Astrocyte (in vitro differentiated cells and primary cell): ENCODE measurements around the gene SERPINE1. TPM values are rescaled to one million over a fixed set of nuclear protein-coding genes. Genes with fewer than 3 reads are reported as not detected.

Experiments used
- DNase-seq: peaks from one replicate; pipeline ENCODE4 v3.0.0-alpha.2; 2010; ENCODE audit warnings: low read depth
- FAIRE-seq: peaks from 2 replicates; lab custom pipeline; 2011; peaks lifted over from hg19 to GRCh38; lab: Jason Lieb, UNC
- H2AFZ ChIP-seq: 2 replicates; pipeline ENCODE4 v1.6.0; 2012; ENCODE audit warnings: low read depth, low read length, inconsistent platforms
- H3K27ac ChIP-seq: 2 replicates; pipeline ENCODE4 v1.5.1; 2011; ENCODE audit warnings: low read depth, low read length, inconsistent platforms
- H3K27me3 ChIP-seq: 2 replicates; pipeline ENCODE4 v1.6.0; 2011; ENCODE audit warnings: low read length, inconsistent platforms; ENCODE audit not compliant: insufficient read depth
- H3K36me3 ChIP-seq: 2 replicates; pipeline ENCODE4 v1.5.1; 2011; ENCODE audit warnings: low read length, inconsistent platforms; ENCODE audit not compliant: insufficient read depth
- H3K4me1 ChIP-seq: 2 replicates; pipeline ENCODE4 v1.5.1; 2011; ENCODE audit warnings: low read length, inconsistent platforms; ENCODE audit not compliant: insufficient read depth
- H3K4me2 ChIP-seq: 2 replicates; pipeline ENCODE4 v1.6.0; 2012; ENCODE audit warnings: low read length, inconsistent platforms
- H3K4me3 ChIP-seq: 2 replicates; pipeline ENCODE4 v1.5.1; 2011; ENCODE audit warnings: low read depth, mild to moderate bottlenecking, low read length, inconsistent platforms; ENCODE audit not compliant: insufficient read depth
- H3K79me2 ChIP-seq: 2 replicates; pipeline ENCODE4 v1.6.0; 2012; ENCODE audit warnings: mild to moderate bottlenecking, low read length, inconsistent platforms; ENCODE audit not compliant: insufficient read depth
- H3K9ac ChIP-seq: 2 replicates; pipeline ENCODE4 v1.6.0; 2012; ENCODE audit warnings: mild to moderate bottlenecking, low read length, inconsistent platforms
- H3K9me3 ChIP-seq: 2 replicates; pipeline ENCODE4 v1.5.1; 2012; ENCODE audit warnings: low read depth, mild to moderate bottlenecking, low read length, inconsistent platforms; ENCODE audit not compliant: insufficient read depth
- H4K20me1 ChIP-seq: 2 replicates; pipeline ENCODE4 v1.6.0; 2012; ENCODE audit warnings: low read length, inconsistent platforms; ENCODE audit not compliant: insufficient read depth
- H3K27ac Mint-ChIP-seq: one replicate; pipeline ENCODE4 v1.8.0; 2021; ENCODE audit warnings: mild to moderate bottlenecking, mixed read lengths; ENCODE audit not compliant: unreplicated experiment
- H3K27me3 Mint-ChIP-seq: one replicate; pipeline ENCODE4 v1.8.0; 2021; ENCODE audit warnings: low read depth, mixed read lengths; ENCODE audit not compliant: unreplicated experiment
- H3K36me3 Mint-ChIP-seq: one replicate; pipeline ENCODE4 v1.8.0; 2021; ENCODE audit warnings: low read depth, mixed read lengths; ENCODE audit not compliant: unreplicated experiment
- H3K4me1 Mint-ChIP-seq: one replicate; pipeline ENCODE4 v1.8.0; 2021; ENCODE audit warnings: low read depth, mixed read lengths; ENCODE audit not compliant: unreplicated experiment
- H3K4me3 Mint-ChIP-seq: one replicate; pipeline ENCODE4 v1.8.0; 2021; ENCODE audit warnings: mild to moderate bottlenecking, moderate library complexity, mixed read lengths; ENCODE audit not compliant: unreplicated experiment
- H3K9me3 Mint-ChIP-seq: one replicate; pipeline ENCODE4 v1.8.0; 2021; ENCODE audit warnings: mild to moderate bottlenecking, mixed read lengths; ENCODE audit not compliant: unreplicated experiment
- EZH2 ChIP-seq: IDR thresholded peaks from 2 replicates; pipeline ENCODE4 v1.6.1; 2012; ENCODE audit warnings: mild to moderate bottlenecking, low read length, inconsistent platforms; ENCODE audit not compliant: insufficient read depth
- total RNA-seq: library from RNA; stranded (reverse); gene quantifications from 2 replicates; pipeline ENCODE4 v1.2.1, GENCODE V29; 2021
- TF ChIP-seq, protein P1 (sequence below): IDR thresholded peaks from 2 replicates; pipeline ENCODE4 v1.5.1; 2011; ENCODE audit warnings: low read depth, mild to moderate bottlenecking, inconsistent platforms, low read length, moderate library complexity; ENCODE audit not compliant: insufficient read depth

Gene SERPINE1
- total RNA-seq, 1 donor from 2014 or later = 1,496 TPM

DNA sequence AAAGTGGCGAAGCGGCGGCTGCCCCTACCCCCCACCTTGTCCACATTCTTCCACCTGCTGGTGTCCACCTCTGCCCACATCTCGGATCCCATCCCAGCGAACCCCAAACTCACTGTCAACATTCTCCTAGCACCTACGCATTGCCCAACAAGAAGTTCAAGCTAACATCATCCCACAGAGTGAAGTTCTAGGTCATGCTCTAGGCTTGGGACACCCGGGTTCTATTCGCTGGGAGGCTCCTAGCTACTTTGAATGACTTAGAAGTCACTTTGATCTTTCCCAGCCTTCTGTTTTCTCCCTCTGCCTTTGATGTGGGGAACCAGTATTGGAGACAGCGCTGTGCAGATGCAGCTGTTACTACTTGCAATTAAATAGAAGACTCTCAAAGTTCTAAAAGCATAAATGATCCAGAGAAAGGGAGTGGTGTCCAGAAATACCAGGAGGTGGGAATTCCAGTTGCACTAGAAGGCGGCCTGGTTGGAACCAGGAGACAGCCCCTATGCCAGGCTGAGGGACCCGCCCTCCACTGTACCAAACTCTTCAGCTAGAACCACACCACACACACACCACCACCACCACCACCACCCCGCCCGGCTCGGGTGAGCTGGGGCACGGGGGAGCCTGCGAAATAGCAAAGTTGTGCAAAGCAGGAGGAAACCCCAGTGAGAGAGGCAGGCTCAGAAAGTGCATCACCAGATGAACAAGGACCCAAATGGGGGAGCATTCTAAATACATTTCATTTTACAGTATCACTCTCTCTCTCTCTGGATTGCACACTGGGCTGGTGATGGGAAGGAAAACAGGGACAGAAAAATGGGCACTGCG lies 43.9 kb downstream of the SERPINE1 start:
- peaks cover 6% of the 10 kb centered on the region for H3K9me3 ChIP-seq
- peaks cover 62% of the 10 kb centered on the region for H3K27me3 ChIP-seq
- no peak for TF ChIP-seq EZH2
- TF ChIP-seq, protein P1, sequence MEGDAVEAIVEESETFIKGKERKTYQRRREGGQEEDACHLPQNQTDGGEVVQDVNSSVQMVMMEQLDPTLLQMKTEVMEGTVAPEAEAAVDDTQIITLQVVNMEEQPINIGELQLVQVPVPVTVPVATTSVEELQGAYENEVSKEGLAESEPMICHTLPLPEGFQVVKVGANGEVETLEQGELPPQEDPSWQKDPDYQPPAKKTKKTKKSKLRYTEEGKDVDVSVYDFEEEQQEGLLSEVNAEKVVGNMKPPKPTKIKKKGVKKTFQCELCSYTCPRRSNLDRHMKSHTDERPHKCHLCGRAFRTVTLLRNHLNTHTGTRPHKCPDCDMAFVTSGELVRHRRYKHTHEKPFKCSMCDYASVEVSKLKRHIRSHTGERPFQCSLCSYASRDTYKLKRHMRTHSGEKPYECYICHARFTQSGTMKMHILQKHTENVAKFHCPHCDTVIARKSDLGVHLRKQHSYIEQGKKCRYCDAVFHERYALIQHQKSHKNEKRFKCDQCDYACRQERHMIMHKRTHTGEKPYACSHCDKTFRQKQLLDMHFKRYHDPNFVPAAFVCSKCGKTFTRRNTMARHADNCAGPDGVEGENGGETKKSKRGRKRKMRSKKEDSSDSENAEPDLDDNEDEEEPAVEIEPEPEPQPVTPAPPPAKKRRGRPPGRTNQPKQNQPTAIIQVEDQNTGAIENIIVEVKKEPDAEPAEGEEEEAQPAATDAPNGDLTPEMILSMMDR = no peak
- H2AFZ ChIP-seq = no peak overlapping the region
- peak overlapping the region; percentile 57 for H3K4me3 Mint-ChIP-seq
- no peak overlapping the region for H3K4me2 ChIP-seq
- H3K4me1 Mint-ChIP-seq = peaks cover 45% of the 10 kb centered on the region
- no peaks in the 10 kb centered on the region for H3K36me3 ChIP-seq
- peaks cover 10% of the 10 kb centered on the region for H4K20me1 ChIP-seq
- H3K27ac ChIP-seq = no peak overlapping the region
- DNase-seq (no peak), FAIRE-seq (no peak)
- peaks cover 11% of the 10 kb centered on the region for H3K9me3 Mint-ChIP-seq
- no peak overlapping the region for H3K9ac ChIP-seq
- H3K27me3 Mint-ChIP-seq = peaks cover 48% of the 10 kb centered on the region
- no peaks in the 10 kb centered on the region for H3K36me3 Mint-ChIP-seq
- no peak overlapping the region for H3K4me3 ChIP-seq
- H3K4me1 ChIP-seq = peaks cover 58% of the 10 kb centered on the region
- peak overlapping the region; percentile 66 for H3K27ac Mint-ChIP-seq
- no peaks in the 10 kb centered on the region for H3K79me2 ChIP-seq

DNA sequence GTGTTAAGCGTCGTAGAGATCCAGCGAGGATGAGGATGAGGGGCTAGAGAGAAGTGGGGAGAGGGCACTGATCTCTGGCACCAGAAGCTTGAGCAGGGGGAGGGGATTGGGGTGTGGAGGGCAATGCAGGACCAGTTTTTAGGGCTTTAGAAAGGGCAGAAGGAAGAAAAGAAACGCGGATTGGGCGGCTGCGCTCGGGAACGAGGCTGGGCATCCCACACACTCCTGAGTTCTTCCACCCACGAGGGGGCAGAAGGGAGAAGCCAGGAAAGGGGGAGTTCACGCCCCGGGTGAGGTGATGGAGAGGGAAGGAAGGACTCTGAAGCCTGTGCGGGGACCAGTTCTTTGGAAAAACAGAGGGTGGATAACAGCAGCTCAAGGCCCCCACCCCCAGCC lies 44.5 kb downstream of the SERPINE1 start:
- H3K9me3 Mint-ChIP-seq = peaks cover 11% of the 10 kb centered on the region
- Histone ChIP-seq H3K27me3 (peaks cover 64% of the 10 kb centered on the region), H3K9me3 (peaks cover 6% of the 10 kb centered on the region), H3K4me2 (no peak overlapping the region), H2AFZ (no peak overlapping the region), H3K4me1 (peaks cover 54% of the 10 kb centered on the region), H3K27ac (no peak overlapping the region), H3K79me2 (no peaks in the 10 kb centered on the region), H3K9ac (no peak overlapping the region), H4K20me1 (peaks cover 10% of the 10 kb centered on the region), H3K36me3 (no peaks in the 10 kb centered on the region), H3K4me3 (no peak overlapping the region)
- H3K36me3 Mint-ChIP-seq = no peaks in the 10 kb centered on the region
- peak overlapping the region; percentile 66 for H3K27ac Mint-ChIP-seq
- no peak for FAIRE-seq
- TF ChIP-seq EZH2 = no peak
- TF ChIP-seq, protein P1 = no peak
- peaks cover 53% of the 10 kb centered on the region for H3K27me3 Mint-ChIP-seq
- H3K4me3 Mint-ChIP-seq = peak overlapping the region; percentile 40
- H3K4me1 Mint-ChIP-seq = peaks cover 40% of the 10 kb centered on the region
- no peak for DNase-seq
